DMS153 treated with DMSO at 0.1 percent for 48 hours (cell line): ENCODE results near the gene NKG7.

Experiments
- DNase-seq: peaks from one replicate; lab custom pipeline; 2025; ENCODE audit not compliant: unreplicated experiment; lab: John Stamatoyannopoulos, UW

NKG7 gene

DNA sequence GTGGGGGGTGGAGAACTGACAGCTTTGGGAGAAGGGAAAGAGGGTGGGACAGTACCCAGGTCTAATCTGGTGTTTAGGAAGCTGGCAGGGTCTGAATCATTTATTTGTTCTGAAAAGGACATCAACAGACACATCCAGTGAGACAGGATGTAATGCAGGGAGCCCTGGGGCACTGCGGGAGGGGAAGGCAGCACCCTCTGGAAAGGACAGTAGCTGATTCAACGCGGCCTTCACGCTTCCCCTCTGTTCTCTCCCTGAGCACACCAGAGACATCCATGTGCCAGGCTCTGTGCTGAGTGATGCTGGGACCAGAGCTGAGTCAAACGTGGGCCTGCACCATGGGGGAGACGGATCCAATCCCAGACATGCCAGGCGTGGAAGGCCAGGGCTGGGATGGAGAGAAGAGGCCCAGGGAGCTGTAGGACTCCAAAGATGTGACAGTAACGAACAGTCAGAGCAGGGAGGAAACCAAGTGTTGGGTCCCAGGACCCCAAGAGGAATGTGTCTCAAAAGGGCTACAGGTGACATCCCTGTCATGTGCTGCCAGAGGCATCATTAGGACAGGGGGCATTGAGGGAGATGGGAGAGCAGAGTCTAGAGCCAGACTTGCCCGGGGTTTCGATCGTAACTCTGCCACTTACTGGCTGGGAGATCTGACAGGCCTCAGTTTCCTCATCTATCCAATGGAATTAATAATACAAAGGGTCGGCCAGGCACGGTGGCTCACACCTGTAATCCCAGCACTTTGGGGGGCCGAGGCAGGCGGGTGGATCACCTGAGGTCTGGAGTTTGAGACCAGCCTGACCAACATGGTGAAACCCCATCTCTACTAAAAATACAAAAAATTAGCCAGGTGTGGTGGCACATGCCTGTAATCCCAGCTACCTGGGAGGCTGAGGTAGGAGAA, 8.0 kb downstream of the NKG7 start:
- no peak for DNase-seq

DNA sequence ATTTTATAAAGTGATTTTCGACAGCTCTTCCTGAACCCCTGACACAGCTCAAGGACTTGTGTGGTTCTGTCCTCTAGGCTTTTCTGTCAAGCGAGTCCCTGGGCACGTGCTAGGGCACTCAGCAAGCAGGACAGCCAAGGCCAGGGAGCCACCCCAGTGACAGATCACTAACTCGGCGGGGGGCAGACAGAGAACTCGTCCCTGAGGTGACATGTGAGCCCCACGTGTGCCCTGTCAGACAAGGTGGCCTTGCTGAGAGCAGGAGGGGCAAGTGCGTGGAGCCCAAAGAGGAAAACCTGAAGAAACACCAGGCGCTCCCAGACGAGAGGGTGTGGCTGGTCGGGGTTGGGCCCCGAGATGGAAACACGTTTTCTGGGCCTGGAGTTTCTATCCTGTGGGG, 11.2 kb downstream of the NKG7 start:
- no peak for DNase-seq

DNA sequence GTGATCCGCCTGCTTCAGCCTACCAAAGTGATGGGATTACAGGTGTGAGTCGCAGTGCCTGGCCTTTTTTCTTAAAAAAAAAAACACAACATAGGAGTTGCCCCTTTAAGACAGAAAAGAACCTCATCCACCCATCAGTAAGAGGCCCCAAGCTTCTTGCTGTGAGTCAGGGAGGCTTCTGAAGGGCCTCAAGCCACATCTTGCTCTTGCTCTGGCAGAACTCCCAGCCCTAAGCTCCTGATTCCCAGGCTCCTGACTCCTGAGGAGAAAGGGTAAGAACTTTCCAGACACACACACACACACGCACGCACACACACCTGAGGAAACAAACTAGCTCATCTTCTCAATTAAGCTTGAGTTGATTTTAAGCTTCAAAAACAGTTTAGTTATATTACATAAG, 13.2 kb downstream of the NKG7 start:
- no peak for DNase-seq

DNA sequence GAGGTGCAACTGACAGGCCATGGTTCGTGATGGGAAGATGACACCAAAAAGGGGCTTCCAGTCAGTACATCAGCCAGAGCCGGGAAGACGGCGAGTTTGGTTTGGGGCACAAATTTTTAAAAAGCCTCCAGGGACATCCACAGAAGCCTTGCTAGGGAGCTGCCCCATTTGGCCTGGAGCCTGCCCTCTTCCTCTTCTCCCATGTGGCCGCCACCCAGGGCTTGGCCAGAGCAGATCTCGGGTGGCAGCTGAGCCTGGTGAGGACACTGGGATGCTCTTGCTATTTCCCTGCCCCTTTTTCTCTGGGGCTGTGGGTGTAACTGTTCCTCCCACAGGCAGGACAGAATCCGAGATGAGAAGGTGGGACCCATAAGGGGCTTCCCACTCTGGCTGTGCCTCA, 14.5 kb downstream of the NKG7 start:
- no peak for DNase-seq

DNA sequence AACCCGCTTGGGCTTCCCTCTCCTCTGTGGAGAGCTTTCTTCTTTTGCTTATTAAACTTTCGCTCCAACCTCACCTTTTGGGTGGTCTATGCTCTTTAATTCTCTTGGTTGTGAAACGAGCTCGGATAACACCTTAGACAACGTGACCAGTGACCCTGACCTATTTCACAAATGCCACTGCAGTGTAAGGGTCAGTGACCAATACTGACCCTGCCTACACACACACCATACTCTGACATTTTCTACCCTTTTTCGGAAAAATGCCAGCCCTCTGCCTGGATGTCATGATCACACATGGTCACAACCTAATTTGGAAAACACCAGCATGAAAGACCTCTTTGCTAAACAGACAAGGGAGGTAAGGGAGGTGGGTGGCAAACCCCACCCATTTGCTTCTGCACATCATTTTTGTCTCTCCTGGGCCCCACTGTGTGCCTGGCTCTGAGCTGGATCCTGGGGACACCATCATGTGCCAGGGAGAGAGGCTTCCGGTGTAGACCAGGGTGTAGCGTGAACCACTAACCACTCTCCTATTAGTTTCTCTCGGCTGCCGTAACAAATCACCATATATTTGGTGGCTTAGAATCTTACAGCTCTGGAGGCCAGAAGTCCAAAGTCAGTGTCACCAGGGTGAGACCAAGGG, 16.2 kb downstream of the NKG7 start:
- no peak for DNase-seq

DNA sequence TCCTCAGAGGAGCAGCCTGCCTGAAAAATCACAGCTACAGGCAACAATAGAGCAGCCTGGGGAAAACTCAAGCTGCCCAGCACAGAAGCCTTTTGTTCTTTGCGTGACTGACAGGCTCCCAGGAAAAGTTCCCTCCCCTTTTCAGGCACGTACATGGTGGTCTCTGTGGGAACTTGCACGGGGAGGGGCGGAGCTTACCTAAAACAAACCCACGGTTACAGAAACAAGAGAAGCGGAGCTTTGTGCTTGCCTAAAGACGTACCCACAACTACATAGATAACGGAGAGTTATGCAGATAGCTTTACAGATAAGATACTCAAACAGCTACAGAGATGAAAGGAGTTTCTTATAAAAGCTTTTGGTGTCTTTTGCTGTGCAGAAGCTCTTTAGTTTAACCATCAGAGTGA, 17.7 kb downstream of the NKG7 start:
- no peak for DNase-seq

DNA sequence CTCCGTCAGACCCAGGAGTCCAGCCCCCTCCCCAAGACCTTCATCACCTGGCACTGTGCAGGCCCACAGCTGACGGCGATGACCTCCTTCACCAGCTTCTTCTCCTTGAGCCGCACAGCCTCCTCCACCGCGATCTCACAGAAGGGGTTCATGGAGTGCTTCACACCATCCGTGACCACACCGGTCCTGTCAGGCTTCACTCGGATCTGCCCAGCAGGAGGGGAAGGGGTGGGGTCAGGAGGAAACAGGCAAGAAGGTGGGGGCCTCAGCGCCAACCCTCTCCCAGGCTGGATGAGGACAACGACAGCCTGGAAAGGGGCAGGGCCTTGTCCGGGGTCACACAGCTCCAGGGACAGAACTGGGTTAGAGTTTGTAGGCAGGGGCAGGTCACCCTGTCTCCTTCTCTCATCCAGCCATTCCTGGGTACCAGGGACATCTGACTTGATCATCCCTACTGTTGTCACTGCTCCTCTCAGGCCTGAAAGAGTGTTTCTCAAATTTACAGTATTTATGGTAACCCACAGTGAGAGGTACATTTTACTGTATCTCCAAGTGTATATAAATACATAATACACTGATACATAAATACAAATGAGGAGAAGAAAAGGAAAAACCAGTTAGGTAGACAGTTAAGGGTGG, 18.2 kb downstream of the NKG7 start:
- no peak for DNase-seq

DNA sequence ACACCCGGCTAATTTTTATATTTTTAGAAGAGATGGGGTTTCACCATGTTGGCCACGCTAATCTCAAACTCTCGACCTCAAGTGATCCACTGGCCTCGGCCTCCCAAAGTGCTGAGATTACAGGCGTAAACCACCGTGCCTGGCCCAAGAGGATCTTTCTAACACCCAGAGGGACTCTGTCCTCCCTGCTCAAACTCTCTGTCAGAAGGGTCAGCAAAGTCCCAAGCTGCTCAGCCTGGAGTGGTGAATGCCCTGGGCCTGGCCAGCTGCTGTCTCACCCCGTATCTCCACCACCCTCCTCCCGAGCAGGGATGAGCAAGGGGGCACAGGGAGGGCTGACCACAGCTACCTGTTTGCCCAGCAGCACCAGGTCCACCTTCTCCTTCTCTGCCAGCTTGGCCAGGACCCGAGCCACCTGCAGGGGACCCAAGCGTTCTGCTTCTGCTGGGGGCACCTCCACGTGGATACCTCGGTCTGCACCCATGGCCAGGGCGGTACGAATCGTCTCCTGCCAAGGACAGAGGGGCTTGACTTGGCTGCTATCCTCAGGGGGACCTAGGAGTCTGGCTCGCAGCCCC, 19.6 kb downstream of the NKG7 start:
- DNase-seq, result no peak

DNA sequence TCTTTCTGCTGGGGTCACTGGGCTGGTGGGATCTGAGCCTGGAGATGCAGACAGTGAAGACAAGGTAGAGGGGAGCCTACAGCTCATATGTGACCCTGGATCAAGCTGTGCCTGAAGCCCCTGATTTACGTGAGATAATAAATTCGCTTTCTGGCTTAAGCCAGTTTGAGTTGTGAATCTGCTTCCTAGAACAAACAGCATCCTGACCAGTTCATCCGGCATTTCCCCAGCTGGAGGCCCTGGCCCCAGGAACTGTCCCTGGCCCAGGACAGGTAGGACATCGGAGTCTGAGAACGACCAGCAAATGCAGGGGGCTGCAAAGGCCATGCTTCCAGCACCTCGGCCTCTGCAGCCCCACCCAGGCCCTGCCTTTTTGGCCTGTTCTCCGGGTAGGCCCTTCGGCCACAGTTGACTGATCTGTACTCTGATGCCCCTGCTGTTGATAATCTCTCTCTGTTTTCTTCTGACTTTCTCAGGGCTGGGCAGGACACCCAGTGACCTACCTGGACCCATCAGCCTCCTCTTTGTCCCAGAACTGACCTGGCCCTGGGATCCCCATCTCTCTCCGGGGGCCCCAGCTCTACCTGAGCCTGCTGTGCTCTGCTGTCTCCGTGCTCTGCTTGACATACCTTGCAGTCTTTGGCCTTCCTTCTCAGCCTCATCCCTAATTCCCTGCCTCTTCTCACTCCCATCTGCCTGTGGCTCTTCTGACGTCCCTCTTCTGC, 21.0 kb downstream of the NKG7 start:
- no peak for DNase-seq

DNA sequence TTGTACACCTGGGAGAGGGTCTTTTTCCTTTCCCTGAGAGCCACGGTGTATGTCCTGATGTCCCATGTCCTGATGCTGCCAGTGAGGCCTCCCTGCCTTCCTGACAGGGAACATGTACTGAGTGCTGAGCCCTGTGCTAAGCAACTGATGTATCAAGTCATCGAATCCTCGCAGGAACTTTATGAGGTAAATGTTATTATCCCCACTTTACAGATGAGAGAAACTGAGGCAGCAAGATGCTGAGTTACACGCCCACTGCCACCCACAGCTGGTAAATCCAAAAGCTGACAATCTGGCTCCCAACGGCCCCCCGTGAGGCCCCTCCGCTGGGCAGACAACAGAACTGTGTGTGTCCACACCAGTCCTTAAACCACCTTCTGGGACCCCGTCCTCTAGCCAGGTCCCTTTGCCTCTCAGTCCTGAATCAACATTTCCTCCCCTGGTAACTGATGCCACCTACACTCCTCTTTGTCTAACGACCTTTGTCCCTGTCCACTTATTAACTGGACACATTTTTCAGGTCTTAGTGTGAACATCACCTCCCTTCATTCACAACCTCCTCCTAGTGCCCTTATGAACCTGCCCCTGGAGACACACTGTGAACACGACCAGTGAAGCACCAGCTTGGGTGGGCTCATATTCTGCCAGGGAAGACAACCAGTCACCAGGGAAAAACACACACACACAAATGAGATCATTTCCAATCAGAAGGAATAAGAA, 25.1 kb downstream of the NKG7 start:
- no peak for DNase-seq

DNA sequence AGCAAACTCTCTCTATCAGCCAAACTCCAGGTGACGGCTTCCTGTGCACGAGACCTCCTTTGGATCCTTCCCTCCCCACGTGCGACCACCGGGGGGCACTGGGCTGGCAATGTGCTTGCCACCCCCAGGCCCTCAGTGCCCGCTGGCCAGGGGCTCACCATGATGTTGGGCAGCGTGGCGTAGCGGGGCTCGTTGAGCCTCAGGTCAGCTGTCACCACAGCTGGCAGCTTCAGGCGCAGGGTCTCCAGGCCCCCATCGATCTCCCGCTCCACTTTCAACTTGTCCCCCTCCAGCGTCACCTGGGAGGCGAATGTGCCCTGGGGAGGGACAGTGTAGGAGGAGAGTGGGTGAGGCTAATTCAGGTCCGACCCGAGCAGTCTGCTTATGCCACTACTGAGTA, 25.7 kb downstream of the NKG7 start:
- no peak for DNase-seq

DNA sequence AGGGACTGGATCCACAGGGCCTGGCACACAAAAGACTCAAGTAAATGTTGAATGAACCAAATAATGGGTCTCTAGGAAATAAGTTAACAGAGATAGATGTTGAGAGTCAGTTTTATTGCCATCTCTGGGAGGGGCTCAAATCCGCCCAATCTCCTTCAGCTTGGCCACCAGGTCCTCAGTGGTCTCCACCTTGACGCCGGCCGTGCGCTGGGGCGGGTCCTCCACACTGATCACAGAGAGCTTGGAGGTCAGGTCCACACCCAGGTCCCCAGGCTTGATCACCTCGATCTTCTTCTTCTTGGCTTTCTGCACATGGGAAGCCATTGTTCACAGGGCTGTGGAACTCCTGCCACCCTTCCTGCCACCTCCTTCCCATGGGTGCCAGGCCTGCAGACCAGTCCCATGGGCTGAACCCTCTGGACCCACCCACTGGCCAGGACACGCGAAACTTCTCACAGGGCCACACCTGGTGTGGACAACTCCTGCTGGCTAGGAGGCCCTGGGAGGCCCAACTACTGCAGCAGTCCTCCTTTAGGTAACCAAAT, 27.3 kb downstream of the NKG7 start:
- no peak for DNase-seq

DNA sequence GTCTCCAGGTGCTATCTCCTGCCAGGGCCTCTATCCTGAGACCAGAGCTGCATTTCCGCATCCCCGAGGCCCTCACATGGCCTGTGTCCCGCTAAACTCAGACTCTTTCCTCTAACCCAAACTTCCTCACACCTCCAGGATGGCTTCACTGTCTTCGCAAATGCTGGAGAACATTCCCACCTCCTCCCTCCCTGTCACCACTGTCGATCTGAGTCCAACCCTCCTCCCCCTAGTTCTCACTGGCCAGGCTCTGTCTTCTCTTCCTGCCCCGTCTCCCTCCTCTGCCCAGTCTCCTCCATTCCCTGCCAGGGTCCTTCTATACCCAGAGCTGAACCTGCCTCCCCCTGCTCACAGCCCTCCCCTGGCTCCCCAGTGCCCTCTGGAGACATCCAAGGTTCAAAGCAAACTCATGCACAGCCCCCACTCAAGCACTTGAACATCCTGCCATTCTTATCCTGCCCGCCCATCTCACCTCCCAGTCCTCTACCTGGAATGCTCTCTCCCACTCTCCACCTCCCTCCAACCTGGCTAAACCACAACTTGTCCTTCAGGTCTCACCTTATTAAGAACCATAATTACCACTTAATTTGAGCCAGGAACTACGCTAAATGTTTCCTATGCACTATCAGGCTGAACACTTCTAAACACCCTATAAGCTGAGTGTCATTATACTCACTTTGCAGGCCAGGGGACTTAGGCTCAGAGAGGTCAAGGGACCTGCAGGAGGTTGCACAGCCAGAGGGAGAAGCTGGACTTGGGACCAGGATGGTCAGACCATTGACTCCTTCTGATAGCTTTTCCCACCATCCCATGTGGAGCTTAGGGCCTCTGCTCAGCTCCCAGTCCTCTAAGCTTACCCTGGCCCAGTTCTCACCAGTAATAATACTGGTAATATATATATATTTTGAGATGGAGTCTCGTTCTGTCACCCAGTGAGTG, 29.6 kb downstream of the NKG7 start:
- no peak for DNase-seq

DNA sequence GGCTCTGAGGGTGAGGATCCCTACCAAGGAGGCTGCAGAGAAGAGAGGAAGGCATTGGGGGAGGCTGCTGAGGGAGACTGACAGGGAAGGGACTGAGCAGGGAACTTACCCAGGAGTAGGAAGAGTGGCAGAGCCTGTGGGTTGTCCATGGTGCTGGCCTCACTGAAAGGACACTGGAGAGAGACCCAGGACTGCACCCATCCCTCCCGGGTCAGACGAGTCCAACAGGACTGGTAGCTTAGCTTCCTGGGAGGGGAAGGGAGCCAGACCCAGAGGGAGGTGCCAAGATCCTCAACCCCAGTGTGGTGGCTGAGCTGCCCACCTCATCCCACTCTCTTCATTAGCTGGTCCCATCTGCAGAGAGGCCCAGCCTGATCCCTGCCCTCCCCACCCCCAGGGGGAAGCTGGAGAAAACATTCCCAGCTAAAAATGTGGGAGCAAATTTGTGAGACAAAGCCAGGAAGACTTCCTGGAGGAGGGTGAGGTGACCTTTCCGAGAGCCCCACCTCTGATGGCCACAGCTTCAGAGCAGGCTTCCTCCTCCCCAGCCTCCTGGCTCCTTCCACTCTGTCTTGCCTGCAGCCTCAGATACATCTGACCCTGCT, 30.4 kb downstream of the NKG7 start, which contains the start of gene VSIG10L:
Gene VSIG10L, minus strand, starts transcription at position 164 of the 605 bp plus-strand sequence. Its CDS starts 15 bp downstream, at position 149.
- DNase-seq, result no peak

DNA sequence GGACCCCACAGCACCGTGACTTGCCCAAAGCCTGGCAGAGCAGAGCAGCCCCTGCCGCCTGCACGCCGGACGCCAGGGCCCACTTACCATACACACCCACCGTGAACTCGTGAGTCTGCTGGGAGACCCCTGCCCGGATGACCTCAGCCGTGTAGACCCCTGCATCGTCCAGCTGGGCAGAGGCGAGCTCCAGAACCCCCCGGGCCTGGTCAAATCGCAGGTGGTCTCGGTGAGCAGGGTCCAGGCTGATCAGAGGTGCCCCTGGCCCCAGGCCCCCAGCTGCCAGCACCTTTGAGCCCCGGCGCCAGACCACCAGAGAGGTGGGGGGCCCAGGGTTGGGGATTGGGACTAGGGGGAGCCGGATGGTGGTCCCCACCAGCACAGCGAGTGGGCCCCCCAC, 31.4 kb downstream of the NKG7 start:
- no peak for DNase-seq

DNA sequence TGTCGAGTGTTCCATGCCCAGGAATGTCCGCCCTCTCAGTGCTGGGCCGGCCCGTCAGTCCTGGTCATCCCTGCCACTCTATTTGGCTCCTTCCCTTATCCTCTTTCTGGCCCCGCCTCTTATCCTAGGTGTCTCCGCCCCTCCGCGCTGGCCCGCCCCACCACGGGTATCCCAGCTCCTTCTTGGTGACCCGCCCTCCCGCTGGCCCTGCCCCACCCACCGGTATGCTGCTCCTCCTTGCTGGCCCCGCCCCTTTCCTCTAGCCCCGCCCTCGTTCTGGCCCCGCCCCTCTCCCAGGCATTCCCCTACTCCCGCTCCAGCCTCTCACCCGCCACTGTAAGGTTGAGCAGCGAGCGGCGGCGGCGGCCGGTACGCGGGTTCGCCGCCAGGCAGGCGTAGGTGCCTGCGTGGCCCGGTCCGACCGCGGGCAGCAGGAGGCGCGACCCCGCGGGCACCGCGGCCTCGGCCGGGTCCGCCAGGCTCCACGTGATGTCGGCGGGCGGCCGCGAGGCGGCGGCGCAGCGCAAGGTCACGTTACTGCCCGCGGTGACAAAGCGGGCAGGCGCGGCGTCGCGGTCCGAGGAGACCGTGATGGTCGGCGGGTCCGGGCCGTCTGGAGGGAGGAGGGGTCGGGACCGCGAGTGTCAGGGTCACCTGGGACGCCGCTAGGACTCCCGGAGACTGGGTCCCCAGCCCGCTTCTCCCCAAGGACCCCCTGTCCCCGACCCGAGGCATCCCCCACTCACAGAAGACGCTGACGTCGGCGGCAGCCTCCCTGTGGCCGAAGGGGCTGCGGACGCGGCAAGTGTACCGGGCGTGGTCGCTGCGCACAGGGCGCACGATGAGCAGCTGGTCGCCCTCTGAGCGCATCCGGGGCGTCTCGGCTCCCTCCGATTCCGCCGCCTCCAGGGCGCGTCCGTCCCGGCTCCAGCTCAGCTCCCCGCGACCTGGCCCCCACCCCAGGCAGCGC, 32.5 kb downstream of the NKG7 start:
- DNase-seq, result peak; percentile 71

DNA sequence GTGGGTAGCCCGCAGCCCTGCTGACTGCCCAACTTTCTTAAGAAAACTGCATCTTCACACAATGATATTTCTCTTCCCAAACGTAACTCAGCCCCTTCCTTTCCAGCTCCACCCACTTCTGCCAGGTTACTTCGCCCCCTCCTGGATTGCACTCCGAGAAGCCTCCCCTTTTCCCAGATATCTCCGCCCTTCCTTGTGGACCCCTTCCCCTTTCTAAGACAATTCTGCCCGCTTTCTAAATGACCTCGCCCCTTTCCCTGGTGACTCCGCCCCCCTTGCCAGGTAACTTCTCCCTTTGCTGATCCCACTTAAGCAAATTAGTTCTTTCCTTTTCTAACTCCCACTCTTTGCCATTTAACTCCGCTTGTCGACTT, 33.2 kb downstream of the NKG7 start:
- peak; percentile 29 for DNase-seq
